ENCODE measurements around the gene HERC2.
"Not testable (repeated sequence)": the region's sequence is repeated elsewhere in the genome, so short reads cannot be mapped to it uniquely, and the experiment has no call there.

HERC2 gene

DNA sequence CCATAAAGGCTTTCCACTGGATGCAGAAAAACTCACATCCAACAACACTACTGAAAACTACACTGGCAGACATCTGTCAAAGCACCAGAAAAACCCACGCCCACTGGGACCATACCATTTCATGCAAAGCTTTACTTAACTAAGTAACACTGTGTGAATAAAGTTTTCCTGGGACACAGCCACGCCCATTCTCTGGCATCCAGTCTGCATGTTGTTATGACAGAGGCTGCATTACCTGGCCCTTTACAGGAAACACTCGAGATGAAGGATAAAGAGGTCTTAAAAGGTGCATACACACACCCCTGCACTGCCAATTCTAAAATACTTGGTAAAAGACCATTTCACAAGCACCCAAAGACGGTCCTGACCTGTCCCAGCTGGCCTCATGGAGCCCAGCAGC, 176.6 kb downstream of the HERC2 start:
- intact Hi-C loops (cut with DNase I); DNase-seq: not testable (repeated sequence)

DNA sequence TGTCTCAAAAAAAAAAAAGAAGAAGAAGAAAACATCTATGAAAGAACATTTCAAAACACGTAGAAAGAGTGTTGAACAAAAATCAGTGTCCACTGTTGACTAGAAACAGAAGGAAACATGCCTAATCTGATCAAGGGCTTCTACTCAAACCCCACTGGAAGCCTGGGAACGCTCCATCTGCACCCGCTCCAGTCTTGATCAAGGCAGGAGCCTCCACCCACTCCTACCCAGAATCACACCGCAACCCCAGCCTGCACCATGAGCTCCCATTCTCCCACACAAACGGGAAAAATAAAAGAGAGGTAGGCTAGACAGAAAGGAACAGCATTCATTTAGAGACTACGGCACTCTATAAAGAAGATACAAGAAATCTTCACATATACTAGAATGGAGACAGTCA, 181.9 kb downstream of the HERC2 start:
- intact Hi-C loops (cut with DNase I): no loop called here
- peak in 36 of 42 donors; percentile 25 to 89 (median 65) for DNase-seq

DNA sequence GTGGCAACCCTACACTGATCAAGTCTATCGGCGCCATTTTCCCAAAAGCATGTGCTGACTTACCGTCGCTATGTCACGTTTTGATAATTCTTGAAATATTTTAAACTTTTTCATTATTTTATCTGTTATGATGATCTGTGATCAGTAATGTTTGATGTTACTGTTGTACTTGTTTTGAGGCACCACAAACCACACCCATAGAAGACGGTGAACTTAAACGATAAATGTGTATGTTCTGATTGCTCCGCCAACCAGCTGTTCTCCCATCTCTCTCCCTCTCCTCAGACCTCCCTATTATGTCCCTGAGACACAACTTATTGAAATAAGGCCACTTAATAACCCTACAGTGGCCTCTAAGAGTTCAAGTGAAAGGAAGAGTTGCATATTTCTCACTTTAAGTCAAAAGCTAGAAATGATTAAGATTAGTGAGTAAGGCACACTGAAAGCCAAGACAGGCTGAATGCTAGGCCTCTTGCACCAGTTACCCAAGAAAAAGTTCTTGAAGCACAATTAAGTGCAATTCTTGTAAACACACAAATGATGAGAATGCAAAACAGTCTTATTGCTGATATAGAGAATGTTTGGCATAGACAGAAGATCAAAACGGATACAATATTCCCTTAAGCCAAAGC, 184.5 kb downstream of the HERC2 start:
- intact Hi-C loops (cut with DNase I): not testable (repeated sequence)
- peak in 2 of 42 donors; percentile 10 to 22 for DNase-seq

DNA sequence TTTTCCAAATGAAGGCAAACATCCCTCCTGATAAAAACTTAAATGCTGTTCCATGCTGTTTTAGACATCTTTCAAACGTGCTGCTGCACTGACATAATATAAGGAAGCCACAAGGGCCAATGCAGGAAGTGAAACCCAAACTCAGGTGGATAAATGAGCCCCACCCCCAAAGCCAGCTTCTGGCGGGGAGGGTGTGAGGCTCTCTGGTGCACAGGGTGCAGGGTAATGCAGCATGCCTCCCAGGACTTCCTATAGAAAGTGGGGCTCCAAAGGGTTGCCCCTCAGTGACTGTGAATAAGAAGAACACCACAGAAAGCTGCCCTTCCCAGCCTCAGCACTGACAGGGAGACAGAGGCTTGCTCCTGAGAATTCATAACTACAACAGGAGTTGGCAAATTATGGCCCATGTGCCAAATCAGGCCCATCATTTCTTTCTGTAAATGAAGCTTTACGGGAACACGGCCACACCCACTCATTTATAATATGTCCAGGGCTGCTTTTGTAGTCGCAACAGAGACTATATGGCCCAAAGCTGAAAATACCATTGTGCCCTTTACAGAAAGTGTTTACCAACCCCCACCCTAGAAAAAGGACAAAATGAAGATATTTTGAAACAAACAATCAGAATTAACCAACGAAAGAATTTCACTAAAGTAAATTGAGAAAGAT, 185.6 kb downstream of the HERC2 start:
- intact Hi-C loops (cut with DNase I): not testable (repeated sequence)
- peak in 3 of 42 donors; percentile 6 to 30 (median 13) for DNase-seq

DNA sequence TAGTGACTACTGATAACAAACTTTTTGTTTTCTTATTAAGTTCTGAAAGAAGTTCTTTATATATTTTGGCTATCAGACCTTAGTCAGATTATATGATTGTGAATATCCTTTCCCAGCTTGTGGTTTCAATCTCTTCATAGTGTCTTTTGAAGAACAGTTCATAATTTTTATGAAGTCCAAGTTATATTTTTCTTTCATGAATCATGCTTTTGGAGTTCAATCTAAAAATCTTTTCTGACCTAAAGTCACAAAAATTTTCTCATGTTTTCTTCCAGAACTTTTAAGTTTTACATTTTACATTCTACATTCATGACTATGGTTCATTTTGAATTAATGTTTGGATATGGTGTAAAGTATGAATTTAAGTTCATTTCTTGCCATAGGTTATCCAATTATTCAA, 188.7 kb downstream of the HERC2 start:
- intact Hi-C loops (cut with DNase I): no loop called here
- no peak for DNase-seq

DNA sequence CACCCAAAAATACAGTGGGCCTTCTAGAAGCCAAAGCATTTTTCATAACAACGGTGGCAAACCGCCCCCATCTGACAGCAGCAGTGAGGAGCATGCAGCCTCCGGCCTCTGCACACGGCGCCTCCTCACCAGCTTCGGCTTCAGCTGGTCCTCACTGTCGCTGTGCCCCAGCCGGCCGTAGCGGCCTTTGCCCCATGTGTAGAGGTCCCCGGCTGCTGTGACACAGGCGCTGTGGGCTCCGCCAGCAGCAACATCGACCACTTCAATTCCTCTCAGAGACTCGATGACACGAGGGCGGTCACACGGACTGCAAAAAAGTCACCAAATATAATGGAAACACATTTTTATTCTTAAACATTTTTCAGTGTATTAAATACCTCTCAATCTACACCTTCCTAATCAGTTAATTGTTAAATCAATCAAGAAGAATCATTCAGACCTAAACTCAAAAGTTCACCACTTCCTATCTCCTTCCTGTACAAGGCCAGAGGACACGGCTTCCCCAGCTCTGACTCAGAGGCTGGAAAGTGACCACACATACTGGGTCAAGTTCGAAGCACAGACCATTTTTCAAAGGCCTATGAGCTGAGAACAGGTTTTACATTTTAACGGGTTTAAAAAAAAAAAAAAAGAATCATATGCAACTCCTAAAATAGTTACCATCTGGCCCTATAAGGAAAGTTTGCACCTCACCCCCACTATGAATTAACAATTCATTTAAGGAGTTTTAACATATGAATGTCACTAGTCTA, 189.3 kb downstream of the HERC2 start:
- DNase-seq: peak in 4 of 42 donors; percentile 7 to 34 (median 19)
- intact Hi-C loops (cut with DNase I): no loop called here

DNA sequence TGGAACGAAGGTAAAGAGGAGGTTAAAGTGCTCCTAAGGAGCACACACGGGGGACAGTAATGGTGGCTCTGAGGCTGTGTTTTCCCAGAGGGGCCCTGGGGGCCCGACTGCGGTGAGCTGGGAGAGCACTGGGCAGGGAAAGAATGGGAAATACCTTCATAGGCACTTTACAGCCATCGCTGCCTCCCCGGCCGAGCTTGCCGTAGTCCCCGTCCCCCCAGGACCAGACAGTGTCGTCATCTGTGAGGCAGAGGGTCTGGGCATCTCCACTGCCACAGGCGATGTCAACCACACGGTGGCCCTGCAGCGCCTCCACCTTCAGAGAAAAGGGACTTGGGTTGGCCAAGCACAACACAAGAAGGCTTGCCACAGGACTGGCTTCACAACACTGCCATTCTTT, 190.0 kb downstream of the HERC2 start:
- intact Hi-C loops (cut with DNase I): no loop called here
- DNase-seq: peak in 3 of 42 donors; percentile 1 to 25 (median 1)

DNA sequence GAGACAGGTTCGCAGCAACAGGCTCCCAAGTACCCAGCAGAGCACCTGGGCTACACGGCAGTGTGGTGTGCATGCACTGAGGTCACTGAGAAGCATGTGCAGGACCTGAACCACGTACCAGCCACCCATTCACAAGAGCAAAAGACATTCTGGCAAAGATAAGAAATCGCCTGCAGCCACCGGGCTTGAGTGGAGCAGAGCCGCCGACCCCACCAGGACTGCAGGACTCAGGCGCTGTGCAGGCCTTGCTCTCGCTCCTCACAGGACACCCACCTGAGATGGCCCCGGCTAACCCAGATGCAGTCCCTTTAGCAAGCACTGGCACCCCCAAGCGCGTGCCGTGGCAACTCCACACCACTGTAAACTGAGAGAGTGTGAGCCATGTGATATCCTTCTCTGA, 190.6 kb downstream of the HERC2 start:
- intact Hi-C loops (cut with DNase I): no loop called here
- DNase-seq: peak in 3 of 42 donors; percentile 2 to 22 (median 9)

DNA sequence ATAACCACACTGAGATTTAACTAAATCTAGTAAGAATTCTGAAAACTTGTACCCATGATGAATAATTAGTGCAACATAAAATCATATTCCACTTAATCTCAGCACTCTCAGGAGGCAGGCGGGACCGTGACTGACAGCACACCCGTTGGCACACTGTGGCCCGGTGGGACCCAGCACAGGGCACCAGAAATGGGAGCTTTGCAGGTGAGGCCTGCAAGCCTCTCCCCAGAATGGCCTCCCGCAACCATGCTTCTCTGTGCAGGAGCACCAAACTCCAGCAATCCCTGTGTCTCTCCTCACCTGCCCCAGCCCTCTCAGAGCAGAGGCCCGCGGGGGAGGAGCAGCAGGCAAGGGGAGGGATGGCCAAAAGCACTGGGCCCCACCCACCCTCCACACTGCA, 191.3 kb downstream of the HERC2 start:
- intact Hi-C loops (cut with DNase I): no loop called here
- peak in 3 of 42 donors; percentile 3 to 29 (median 20) for DNase-seq

DNA sequence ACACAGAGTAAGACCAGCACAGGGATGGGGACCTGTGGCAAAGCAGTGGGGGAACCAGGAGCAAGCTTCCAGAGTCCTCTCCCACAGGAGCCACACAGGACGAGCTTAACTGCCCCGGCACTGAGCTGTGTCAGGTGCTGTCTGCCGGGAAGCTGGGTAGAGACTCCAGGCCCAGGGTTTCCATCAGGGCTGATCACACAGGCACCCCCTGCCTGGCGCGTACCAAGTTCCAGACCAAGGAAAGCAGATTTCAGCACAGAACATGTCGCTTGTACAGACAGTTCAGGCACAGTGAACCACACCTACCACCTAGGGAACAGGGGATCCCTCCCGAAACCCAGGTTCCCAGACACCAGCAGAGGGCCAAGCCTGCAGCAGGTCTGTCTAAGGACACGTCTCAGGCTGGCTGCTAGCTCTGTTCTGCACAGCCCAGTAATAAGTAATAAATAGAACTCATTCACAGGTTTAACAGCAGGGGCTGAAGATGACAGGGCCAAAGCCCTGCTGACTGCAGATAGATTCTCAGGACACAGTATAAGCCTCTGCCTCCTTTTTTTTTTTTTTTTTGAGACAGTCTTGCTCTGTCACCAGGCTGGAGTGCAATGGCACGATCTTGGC, 192.6 kb downstream of the HERC2 start:
- intact Hi-C loops (cut with DNase I): no loop called here

DNA sequence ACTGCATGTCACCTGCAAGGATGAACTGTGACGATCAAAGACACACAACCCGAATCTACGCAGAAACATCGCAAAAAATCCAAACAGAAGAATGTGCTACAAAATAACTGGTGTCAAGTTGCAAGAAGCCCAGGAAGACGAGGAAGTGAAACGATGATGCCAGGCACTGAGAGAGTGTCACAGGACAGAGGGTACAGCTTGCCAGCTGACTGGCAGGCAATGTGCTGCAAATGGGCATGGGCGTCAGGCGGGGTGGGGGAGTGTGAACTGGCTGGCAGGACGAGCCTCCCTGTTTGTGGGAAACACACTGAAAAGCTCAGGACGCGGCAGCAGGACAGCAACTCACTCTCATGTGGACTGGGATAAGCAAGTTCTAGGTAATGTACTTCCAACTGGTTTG, 193.9 kb downstream of the HERC2 start:
- intact Hi-C loops (cut with DNase I): no loop called here
- DNase-seq: peak; percentile 61 to 91 (median 80)

More for the DNA sequence above, 192.6 kb downstream of the HERC2 start:
- peak in 3 of 42 donors; percentile 8 to 38 (median 32) for DNase-seq

DNA sequence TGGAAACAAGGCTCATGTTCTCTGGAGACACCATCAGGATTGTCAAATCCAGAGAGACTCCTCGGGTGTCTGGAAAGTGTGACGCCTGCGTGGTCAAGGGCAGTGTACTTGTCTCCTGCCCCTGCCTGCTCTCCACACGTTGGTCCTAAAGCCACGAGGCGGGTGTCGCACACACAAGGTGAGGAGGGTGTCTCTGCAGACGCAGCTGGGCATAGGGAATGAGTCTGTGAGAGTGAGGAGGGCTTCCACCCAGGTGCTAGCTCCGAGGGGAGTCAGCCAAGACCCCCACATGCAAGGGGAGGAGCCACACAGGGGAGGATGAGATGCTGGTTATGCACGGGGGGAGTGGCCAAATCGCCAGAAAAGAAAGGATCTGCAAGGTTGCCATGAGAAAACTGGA, 194.9 kb downstream of the HERC2 start:
- intact Hi-C loops (cut with DNase I): no loop called here
- peak in 2 of 42 donors; percentile 7 to 37 for DNase-seq

DNA sequence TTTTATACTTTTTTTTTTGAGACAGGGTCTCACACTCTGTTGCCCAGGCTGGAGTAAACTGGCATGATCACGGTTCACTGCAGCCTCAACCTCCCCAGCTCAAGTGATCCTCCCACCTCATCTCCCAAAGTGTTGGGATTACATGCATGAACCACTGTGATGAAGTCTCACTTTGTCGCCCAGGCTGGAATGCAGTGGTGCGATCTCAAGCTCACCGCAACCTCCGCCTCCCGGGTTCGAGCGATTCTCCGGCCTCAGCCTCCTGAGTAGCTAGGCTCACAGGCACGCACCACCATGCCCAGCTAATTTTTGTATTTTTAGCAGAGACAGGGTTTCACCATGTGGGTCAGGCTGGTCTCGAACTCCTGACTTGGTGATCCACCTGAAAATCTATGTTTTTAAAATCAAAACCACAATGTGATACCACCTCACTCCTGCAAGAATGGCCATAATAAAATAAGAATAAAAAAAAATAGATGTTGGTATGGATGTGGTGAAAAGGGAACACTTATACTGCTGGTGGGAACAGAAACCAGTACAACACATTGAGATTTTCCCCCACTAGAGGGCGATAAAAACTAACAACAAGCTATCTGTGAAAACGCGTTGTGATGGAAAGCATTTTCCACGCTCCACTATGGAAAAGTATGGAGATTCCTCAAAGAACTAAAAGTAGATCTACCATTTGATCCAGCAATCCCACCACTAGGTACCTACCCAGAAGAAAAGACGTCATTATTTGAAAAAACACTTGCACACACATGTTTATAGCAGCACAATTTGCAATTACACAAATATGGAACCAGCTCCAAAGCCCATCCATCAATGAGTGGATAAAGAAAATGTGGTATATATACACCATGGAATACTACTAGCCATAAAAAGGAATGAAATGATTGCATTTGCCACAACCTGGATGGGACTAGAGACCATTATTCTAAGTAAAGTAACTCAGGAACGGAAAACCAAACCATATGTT, 196.0 kb downstream of the HERC2 start:
- DNase-seq: peak in 13 of 42 donors; percentile 7 to 76 (median 54)

DNA sequence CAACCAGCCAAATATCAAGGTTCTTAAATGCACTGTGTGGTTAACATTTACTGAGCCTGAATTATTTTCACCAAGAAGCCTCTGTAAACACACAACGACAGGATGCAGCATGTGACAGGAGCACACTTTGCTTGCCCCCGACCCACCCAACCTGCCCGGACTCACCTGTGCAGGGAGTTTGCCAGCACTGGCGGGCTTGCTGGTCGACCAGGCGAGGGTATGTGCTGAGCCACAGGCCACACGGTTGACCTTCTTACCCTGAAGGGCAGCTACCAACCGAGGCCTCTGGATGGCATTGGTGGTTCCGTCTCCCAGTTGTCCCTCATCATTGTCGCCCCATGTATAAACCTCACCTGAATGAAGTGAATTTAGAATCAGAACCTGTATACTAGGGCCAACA, 197.1 kb downstream of the HERC2 start:
- intact Hi-C loops (cut with DNase I): no loop called here
- peak in 3 of 42 donors; percentile 4 to 40 (median 20) for DNase-seq

More for the DNA sequence above, 196.0 kb downstream of the HERC2 start:
- intact Hi-C loops (cut with DNase I): no loop called here

DNA sequence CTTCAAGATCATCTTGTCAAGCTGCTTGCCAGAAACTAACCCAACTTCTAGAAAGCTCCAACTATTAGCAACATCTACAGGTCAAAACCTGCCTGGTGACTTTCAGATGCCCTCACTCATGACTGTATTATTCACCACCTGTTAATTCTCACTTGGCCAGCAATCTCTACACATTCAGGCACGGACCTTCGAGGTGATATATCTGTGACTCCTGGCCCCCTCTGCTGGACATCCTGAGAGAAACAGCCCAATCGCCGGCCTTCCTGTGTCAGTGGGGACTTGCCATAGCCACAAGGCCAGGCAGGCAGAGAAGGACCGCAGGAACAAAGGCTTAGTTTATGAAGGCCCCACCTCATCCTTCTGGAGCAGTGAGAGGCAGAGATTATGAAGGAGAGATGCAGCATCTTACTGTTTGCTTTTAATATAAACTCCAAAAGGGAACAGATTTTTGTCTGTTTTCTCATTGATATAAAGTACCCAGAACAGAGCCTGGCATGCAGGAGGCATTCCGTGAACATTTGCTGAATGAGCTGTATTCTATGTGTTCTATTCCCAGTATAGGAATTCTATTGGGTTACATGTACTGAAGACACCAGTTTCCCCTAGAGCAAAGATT, 198.5 kb downstream of the HERC2 start:
- intact Hi-C loops (cut with DNase I): no loop called here
- peak; percentile 41 to 88 (median 69) for DNase-seq

DNA sequence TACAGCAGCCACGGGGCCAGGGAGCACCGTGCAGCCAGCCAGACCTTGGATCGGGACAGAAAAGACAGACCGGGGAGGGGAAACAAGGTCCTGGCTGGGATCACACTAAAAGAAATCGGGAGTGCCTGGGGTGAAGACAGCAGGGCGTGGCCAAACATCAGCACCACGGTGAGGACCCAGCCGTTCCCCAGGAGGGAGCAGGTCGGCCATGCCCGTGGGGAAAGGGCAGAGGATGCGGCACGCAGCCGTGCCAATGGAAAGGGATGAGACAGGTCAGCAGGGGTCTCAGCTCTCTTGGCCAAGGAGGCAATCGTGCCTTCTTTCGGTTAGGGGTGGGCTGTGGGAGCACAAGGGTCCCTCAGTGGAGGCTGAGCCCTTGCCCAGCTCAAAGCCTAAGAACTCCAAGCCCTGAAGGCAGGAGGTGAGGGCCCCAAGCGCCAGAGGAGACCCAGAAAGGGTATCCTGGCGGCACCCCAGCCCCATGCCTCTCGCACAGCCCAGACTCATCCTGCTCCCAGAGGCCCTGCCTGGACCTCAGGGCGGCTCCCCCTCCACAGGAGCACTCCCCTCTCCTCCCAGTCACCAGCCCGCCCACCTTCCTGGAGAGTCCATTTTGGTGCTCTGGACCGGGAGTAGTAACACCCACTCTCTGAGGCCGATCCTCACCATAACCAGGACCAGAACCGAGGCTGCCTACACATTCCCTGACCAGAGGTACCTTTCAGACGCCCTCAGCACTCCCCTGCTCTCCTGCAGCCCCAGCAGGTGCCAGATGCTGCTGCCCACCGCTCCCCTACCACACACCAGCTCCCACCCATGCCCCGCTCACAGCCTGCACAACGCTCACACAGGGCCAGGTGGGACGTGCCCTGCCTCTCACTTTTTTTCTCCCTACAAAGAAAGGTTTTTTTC, 199.7 kb downstream of the HERC2 start:
- intact Hi-C loops (cut with DNase I): no loop called here
- peak in 3 of 42 donors; percentile 14 to 36 (median 15) for DNase-seq

DNA sequence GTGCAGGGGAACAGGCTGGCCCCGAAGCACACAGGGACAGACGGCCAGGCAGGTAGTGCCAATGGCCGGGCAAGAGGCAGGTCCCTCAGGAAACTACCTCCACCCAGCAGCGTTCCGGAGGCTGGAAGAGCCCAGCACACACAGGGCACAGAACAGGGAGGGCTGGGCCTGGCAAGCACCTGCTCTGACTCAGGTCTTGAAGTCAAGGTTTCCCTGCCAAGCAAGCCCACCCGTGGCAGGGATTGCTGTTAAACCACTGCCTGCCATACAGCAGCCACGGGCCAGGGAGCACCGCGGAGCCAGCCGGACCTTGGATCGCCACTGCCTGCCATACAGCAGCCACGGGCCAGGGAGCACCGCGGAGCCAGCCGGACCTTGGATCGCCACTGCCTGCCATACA, 200.4 kb downstream of the HERC2 start:
- intact Hi-C loops (cut with DNase I): not testable (repeated sequence)
- DNase-seq: peak in 2 of 42 donors; percentile 13 to 26

All from head of caudate nucleus (tissue), 42 donors.